Stimulated activated CD8-positive, alpha-beta memory T cell treated with anti-CD3 and anti-CD28 coated beads, Interleukin-12 subunit alpha, Interleukin-12 subunit beta, amount 100 ng/mL, for 24 hours (primary cell): Measurements from ENCODE around the gene ARHGEF11.

Experiments used
- DNase-seq: peaks from one replicate; pipeline ENCODE4 v3.0.0-alpha.2; 2020; ENCODE audit errors: extremely low read depth

The ARHGEF11 gene

GRCh38 chr1:156999596-157000320 is 45.8 kb downstream of the ARHGEF11 start:
- DNase-seq: no peak

GRCh38 chr1:156998840-156999500 is 46.6 kb downstream of the ARHGEF11 start:
- DNase-seq: no peak

- DNase-seq: no peak
These were observed 47.2 kb downstream of the ARHGEF11 start for GRCh38 chr1:156998301-156998700.

- DNase-seq: no peak
These were observed 50.1 kb downstream of the ARHGEF11 start for GRCh38 chr1:156995412-156995811.

- no peak for DNase-seq
These were observed 51.3 kb downstream of the ARHGEF11 start for GRCh38 chr1:156994277-156994676.

GRCh38 chr1:156993426-156994147 is 52.0 kb downstream of the ARHGEF11 start:
- DNase-seq: no peak

GRCh38 chr1:156992215-156992614 is 53.3 kb downstream of the ARHGEF11 start:
- DNase-seq: no peak

- no peak for DNase-seq
These were observed 57.8 kb downstream of the ARHGEF11 start for GRCh38 chr1:156987715-156988114.

GRCh38 chr1:156980551-156980950 is 65.0 kb downstream of the ARHGEF11 start:
- no peak for DNase-seq

GRCh38 chr1:156975084-156975483 is 70.5 kb downstream of the ARHGEF11 start:
- DNase-seq: no peak

GRCh38 chr1:156973417-156973816 is 72.1 kb downstream of the ARHGEF11 start:
- no peak for DNase-seq

GRCh38 chr1:156970017-156970416 is 75.5 kb downstream of the ARHGEF11 start:
- no peak for DNase-seq

GRCh38 chr1:156969496-156969895 is 76.0 kb downstream of the ARHGEF11 start:
- DNase-seq: no peak

GRCh38 chr1:156964441-156964840 is 81.1 kb downstream of the ARHGEF11 start:
- no peak for DNase-seq

- DNase-seq: no peak
These were observed 81.9 kb downstream of the ARHGEF11 start for GRCh38 chr1:156963621-156964020.

- DNase-seq: no peak
These were observed 83.8 kb downstream of the ARHGEF11 start for GRCh38 chr1:156961709-156962108.

GRCh38 chr1:156959925-156960324 is 85.6 kb downstream of the ARHGEF11 start:
- no peak for DNase-seq

- no peak for DNase-seq
These were observed 86.1 kb downstream of the ARHGEF11 start for GRCh38 chr1:156959414-156959813.

- no peak for DNase-seq
These were observed 87.3 kb downstream of the ARHGEF11 start for GRCh38 chr1:156958247-156958714.

- DNase-seq: no peak
These were observed 87.9 kb downstream of the ARHGEF11 start for GRCh38 chr1:156957634-156958033.

- no peak for DNase-seq
These were observed 89.2 kb downstream of the ARHGEF11 start for GRCh38 chr1:156956333-156956732.

- no peak for DNase-seq
These were observed 92.0 kb downstream of the ARHGEF11 start for GRCh38 chr1:156953571-156953970.

GRCh38 chr1:156951371-156951770 is 94.2 kb downstream of the ARHGEF11 start:
- DNase-seq: no peak
